ENCODE results near the gene TMEM245.

TMEM245 gene

DNA sequence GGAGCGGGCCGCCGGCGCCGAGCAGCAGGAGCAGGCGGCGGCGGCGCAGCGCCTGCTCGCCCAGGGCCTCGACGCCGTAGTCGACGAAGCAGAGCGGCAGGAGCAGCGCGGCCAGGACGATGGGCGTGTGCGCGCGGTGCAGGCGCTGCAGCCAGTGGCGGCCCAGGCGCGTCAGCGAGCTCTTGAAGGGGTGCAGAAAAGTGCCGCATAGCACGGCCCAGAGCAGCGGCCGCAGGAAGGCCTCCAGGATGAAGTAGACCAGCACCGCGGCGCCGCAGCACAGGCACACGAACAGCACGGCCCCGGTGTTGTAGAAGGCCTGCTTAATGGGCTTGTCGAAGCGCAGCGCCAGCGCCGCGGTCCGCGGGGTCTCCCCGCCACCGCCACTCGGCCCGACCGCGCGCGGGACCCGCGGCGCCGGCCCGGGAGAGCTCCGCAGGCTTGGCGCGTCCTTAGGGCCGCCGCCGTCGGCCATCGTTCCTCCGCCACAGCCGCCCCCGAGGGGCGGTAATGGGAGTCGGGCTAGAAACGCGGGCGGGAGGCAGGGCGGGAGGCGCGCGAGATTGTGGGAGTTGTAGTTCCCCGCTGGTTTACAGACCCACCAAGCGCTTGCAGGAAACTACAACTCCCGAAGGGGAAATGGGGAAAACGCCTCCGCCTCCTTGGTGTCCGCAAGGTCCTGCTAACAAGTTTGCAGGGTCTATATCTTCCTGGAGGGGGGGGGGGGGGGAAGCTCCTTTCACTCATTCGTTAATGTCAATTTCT, at the start of gene TMEM245:
TSS of gene TMEM245 (minus strand) at position 509 of the 765 bp plus-strand sequence. CDS start at position 475, 34 bp downstream.
- DNase-seq: peak; percentile 85

DNA sequence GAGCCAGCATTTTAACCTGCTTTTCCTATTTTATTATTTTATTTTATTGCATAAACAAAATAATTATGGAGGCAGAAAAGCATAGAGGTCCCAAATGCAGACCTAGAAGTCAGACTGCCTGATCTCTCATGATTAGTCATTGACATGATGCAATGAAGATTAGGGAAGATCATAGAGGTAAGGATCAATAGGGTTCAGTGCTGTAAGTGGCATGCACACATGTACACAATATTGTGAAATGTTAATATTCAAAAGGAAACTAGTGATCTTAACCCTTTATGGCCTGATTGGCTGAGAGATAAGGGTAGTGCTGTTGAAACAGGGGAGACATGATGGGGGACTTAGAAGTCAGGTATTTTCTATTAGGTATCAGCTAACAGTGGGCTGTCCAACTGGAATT, 48.4 kb upstream of the TMEM245 start:
- DNase-seq: no peak

- DNase-seq: no peak
Measured at GRCh38 chr9:109167716-109168115, 48.0 kb upstream of the TMEM245 start.

DNA sequence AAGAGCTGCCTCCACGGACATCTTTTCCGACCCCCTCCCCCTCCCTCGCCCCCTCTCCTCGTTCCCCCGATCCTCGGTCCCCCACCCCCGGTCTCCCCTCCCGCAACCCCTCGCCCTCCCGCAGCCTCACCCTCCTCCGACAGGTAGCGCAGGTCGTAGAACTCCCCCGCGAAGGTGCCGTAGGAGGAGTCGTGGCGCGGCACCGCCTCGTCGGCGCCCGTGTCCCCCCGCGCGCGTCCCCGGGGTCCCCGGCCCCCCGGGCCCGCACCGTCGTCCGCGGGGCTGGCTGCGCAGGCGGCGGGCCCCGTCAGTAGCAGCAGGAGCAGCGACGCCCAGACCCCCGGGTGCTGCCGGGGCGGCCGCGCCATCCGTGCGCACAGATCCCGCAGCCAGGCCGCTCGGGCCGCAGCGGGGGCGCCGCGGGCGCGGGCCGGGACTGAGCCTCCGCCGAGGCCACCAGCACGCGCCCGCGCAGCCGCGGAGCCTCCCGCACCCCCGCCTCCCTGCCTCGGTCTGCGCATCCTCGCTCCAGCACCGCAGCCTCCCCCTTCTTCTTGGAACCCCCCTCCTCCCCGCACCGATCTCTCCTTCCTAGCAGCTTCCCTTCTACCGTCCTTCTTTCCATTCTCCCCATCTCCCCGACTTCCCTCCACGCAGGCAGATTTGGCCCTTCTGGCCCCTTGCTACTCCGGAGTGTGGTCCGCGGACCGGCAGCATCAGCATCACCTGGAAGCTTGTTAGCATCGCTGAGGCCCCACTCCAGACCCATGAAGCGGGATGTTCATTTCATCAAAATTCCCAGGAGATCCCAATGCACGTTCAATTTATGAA, 47.2 kb upstream of the TMEM245 start, which contains the start of gene FRRS1L:
TSS of gene FRRS1L (minus strand) at position 479 of the 831 bp plus-strand sequence. CDS start at position 368, 111 bp downstream.
- DNase-seq: no peak

DNA sequence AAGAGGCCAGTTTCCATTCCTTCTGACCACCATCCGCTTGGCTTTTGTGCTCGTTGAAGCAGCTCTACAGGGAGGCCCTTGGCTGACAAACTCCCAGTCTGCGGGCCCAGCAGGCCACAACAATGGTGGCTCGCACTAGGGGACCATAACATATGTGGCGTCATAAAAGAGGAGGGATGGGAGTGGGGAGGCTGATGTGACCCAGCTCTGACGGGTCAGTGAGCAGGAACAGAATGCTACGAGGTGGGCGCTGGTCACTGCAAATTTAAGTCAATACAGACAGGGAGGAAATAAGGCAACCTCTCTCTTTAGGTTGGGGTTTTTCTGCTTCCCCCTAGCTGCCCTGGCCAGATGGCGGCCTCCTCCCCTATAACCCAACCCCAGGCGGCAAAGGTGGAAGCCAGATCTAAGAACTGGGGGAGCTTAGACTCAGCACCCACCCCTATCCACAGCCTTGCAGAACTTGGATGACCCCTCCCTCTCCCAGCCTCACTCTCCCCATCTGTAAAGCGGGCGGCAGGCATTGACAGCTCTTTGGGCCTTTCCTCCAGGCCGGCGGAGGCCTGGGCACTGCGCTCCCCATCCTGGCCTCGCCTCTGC, 46.5 kb upstream of the TMEM245 start:
- no peak for DNase-seq

GRCh38 chr9:109164042-109164441, 44.3 kb upstream of the TMEM245 start:
- DNase-seq: no peak

GRCh38 chr9:109163194-109163593, 43.4 kb upstream of the TMEM245 start:
- no peak for DNase-seq

- DNase-seq: no peak
Measured at GRCh38 chr9:109162677-109163076, 42.9 kb upstream of the TMEM245 start.

DNA sequence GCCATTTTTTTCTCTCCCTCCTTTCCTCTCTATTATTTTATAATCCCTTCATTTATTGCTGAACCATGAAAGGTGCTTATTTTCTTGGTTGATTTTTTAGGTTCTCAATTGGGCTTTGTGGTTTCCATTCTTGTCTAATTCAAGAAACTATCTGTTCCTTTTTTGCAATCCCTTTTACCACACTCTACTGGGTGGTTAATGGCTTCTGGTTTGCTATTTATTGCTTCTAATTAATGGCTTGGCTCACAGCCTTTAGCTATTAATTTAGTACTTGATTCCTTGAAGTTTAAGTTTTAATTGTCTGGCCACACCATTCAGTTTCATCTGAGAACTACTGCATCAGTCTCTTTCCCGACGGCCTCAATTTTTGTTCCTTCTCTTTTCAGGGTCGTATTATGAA, 41.7 kb upstream of the TMEM245 start:
- no peak for DNase-seq

- DNase-seq: no peak
Measured at GRCh38 chr9:109159583-109159982, 39.8 kb upstream of the TMEM245 start.

DNA sequence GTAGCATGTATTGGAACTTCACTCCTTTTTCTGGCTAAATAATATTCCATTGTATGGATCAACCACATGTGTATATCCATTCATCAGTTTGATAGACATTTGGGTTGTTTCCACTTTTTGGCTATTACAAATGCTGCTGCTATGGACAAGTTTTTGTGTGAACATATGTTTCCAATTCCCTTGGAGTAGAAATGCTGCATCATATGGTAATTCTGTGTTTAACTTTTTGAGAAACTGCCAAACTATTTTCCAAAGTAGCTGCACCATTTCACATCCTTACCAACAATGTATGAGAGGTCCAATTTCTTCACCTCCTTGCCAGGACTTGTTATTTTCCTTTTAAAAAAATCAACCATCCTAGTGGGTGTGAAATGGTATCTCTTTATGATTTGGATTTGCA, 38.9 kb upstream of the TMEM245 start:
- no peak for DNase-seq

DNA sequence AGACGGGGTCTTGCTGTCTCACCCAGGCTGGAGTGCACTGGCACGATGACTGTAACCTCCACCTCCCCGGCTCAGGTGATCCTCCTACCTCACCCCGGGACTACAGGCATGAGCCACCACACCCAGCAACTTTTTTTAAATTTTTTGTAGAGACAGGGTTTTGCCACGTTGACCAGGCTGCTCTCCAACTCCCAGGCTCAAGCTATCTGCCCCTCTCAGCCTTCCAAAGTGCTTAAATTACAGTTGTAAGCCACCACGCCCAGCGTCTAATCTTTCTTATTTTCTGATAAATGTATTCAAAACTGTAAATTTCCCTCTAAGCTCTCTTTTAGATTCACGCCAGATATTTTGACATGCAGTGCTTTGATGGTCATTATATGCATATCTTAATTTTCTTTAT, 37.0 kb upstream of the TMEM245 start:
- DNase-seq: no peak

DNA sequence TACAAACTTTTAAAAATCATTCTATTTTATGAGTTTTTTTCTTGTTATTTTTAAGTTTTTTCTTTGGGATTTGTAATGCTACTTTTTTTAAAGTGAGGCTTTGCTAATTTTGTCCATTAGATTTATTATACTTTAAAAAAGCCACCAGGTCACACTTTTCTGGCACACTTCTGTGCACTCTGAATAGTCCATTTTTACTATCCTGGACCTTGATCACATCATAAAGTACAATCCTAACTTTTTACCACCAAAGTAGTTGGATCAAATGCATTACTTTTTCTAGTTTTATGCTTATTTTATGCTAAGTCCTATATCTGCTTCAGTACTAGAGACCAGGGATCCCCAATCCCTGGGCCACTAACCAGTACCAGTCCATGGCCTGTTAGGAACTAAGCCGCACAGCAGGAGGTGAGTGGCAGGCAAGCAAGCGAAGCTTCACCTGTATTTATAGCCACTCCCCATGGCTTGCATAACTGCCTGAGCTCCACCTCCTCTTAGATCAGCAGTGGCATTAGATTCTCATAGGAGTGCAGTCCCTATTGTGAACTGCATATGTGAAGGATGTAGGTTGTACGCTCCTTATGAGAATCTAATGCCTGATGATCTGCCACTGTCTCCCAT, 31.3 kb upstream of the TMEM245 start:
- DNase-seq: no peak

DNA sequence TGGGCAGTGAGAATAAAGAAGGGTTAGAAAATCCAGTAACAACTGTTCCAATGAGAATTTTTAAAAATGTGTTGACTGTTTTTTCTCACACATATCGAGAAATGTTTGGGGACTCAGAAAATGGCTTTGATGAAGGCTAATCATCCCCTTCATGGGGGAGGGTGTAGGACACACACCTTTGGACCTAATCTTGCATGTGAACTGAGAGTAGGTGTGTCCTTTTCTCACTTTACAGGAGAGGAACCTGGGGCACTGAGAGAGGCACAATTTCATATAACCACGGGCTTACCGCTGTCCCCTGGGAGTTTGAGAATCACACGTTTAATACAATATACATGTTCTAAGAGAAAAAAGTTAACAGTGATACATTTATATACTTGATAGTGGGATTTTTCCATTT, 30.0 kb upstream of the TMEM245 start:
- DNase-seq: no peak

DNA sequence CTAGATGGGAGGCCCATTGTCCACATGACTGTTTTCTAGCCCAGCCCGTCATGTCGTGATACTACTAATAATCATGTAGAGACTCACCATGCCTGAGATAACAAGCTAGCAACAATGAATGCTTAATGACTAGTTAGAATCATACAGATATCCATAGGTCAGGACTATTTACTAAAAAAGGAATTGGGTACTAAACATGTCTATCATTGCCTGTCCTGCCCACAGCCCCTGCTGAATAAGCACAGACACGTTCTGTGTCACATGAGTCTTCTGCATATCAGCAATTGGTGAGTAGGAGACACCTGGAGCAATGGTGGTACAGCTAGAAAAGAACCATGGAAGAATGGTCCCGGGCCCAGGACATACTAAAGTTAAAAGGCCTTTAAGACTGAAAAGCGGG, 29.3 kb upstream of the TMEM245 start:
- DNase-seq: no peak

- no peak for DNase-seq
Measured at GRCh38 chr9:109145051-109145450, 25.3 kb upstream of the TMEM245 start.

DNA sequence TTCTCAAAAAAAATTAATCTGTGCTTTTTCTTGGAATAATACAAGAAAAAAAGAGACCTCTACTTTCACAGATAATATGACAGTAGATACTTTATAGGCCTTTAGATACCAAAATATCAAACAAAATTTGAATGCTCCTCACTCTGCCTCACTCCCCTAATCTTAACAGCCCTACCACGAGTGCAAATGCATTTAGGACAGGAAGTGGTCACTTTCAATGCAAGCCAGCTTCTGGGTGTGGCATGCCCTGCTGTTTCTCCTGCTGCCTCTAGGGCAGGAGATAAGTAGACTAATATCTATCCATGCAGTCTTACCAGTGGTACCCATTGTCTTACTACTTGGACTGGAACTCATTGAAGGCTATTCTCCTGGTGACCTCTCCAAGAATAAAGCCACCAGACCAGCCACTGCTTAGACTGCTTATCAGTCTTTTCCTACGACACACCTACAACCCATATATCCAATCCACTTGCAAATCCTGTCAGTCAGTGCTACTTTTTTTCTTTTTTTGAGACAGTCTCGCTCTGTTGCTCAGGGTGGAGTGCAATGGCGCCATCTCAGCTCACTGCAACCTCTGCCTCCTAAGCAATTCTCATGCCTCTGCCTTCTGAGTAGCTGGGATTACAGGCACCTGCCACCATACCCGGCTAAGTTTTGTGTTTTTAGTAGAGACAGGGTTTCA, 24.3 kb upstream of the TMEM245 start:
- no peak for DNase-seq

GRCh38 chr9:109141375-109141774, 21.6 kb upstream of the TMEM245 start:
- no peak for DNase-seq

DNA sequence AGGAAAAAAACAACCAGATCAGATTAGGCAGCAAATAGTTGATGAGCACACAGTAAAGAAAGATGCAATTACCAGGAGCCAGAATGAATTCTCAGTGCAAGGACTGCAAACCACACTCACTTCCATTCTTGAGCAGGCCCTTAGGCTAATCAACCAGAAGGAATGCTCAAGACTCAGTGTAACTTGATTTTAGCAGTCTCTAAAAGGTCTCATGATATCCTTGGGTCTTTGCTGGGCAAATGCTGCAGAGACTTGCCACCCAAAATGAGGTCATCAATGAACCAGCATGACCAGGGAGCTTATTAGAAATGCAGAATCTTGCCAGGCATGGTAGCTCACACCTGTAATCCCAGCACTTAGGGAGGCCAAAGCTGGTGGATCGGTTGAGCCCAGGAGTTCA, 20.1 kb upstream of the TMEM245 start:
- DNase-seq: no peak

GRCh38 chr9:109138421-109138820, 18.7 kb upstream of the TMEM245 start:
- no peak for DNase-seq

DNA sequence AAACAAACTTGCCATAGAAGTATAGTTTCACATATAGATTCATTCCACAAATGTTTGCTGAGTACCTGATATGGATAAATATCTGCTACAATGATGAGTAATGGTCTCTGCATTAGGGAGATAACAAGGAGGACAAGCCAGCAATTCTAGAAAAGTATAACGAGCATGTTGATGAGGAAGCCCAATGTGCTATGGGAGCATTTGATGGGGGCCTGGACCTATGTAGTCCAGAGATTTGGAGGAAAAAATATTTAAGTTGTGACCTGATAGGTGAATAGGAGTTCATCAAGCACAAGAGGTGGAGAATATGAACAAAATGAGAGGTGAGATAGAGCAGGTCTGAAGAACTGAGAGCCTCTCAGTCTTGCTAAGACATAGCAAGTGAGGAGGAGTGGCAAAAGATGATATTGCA, 14.4 kb upstream of the TMEM245 start:
- DNase-seq: no peak

DNA sequence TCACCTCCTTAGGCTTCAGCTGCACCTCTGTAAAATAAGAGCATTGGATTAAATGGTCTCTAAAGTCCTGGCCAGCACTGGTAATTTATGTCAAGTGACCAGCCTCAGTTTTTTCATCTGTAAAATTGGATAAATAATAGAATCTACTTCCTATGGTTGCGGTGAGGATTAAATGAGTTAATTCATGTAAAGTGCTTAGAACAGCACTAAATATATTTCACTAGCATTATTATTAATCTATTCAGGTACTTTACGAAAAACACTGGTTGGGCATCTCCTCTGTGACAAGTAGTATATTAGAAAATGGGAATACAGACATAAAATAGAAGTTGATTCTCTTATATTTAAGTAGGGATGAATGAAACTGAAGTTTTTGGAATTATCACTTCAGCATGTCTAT, 13.8 kb upstream of the TMEM245 start:
- DNase-seq: no peak

GRCh38 chr9:109132567-109133021, 12.8 kb upstream of the TMEM245 start:
- DNase-seq: no peak
